Activated CD4-positive, alpha-beta T cell treated with anti-CD3 and anti-CD28 coated beads, Interleukin-10, Interleukin-2, amounts not matched to agents 100 ng/mL and 50 ng/mL, durations not matched to agents 16 hours and 8 hours (primary cell): ENCODE data around the gene OGDHL.
"Not testable (repeated sequence)": the region's sequence is repeated elsewhere in the genome, so short reads cannot be mapped to it uniquely, and the experiment has no call there.

Experiments used
- DNase-seq: peaks from one replicate; pipeline ENCODE4 v3.0.0-alpha.2; 2020

The OGDHL gene

GRCh38 chr10:49737474-49738201 lies 24.5 kb downstream of the OGDHL start:
- DNase-seq, result no peak

GRCh38 chr10:49736564-49737113 lies 25.5 kb downstream of the OGDHL start:
- DNase-seq, result no peak

- no peak for DNase-seq
Observed at GRCh38 chr10:49735848-49736563, 26.1 kb downstream of the OGDHL start.

- DNase-seq, result no peak
Observed at GRCh38 chr10:49735161-49735560, 27.0 kb downstream of the OGDHL start.

- DNase-seq, result no peak
Observed at GRCh38 chr10:49734676-49735075, 27.4 kb downstream of the OGDHL start.

- no peak for DNase-seq
Observed at GRCh38 chr10:49733866-49734265, 28.3 kb downstream of the OGDHL start.

- no peak for DNase-seq
Observed at GRCh38 chr10:49726593-49726992, 35.5 kb downstream of the OGDHL start.

- DNase-seq, result not testable (repeated sequence)
Observed at GRCh38 chr10:49715157-49715556, 47.0 kb downstream of the OGDHL start.

- no peak for DNase-seq
Observed at GRCh38 chr10:49713266-49713665, 48.9 kb downstream of the OGDHL start.

- no peak for DNase-seq
Observed at GRCh38 chr10:49711481-49711880, 50.6 kb downstream of the OGDHL start.

GRCh38 chr10:49710966-49711365 lies 51.2 kb downstream of the OGDHL start:
- DNase-seq, result no peak

- DNase-seq, result no peak
Observed at GRCh38 chr10:49709934-49710333, 52.2 kb downstream of the OGDHL start.

- no peak for DNase-seq
Observed at GRCh38 chr10:49707585-49707984, 54.5 kb downstream of the OGDHL start.

GRCh38 chr10:49700997-49701396 lies 61.1 kb downstream of the OGDHL start:
- no peak for DNase-seq

GRCh38 chr10:49700211-49700610 lies 61.9 kb downstream of the OGDHL start:
- no peak for DNase-seq

GRCh38 chr10:49698679-49699078 lies 63.4 kb downstream of the OGDHL start:
- DNase-seq, result no peak

GRCh38 chr10:49696311-49696710 lies 65.8 kb downstream of the OGDHL start:
- DNase-seq, result no peak

- no peak for DNase-seq
Observed at GRCh38 chr10:49694466-49694865, 67.7 kb downstream of the OGDHL start.

GRCh38 chr10:49691588-49691987 lies 70.5 kb downstream of the OGDHL start:
- no peak for DNase-seq

- no peak for DNase-seq
Observed at GRCh38 chr10:49690698-49691356, 71.3 kb downstream of the OGDHL start.

- DNase-seq, result no peak
Observed at GRCh38 chr10:49689882-49690510, 72.1 kb downstream of the OGDHL start.

- no peak for DNase-seq
Observed at GRCh38 chr10:49688920-49689319, 73.2 kb downstream of the OGDHL start.

- DNase-seq, result no peak
Observed at GRCh38 chr10:49688261-49688846, 73.8 kb downstream of the OGDHL start.
